ENCODE results near the gene ODAD2.

Gene ODAD2

DNA sequence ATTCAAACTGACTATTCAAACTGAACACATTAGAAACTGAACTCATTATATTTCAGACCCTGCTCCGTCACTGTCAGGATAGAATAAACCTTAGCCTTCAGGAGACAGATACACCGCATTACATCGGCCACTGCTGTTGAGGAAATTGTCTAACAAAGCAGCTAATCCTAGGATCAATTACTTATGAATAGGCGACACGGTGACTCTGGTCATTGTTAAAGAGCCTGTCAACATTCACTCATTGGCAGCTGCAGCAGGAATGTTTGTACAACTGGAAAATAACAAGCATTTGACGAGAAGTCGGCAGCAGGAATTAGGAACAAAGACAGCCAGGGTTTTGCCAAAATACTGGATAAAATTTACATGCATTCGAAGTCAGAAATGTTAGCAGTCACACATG lies 141.3 kb downstream of the ODAD2 start:
- DNase-seq (ENCODE audit: low read depth, low spot score) = no peak

GRCh38 chr10:27844223-27844622 lies 154.7 kb downstream of the ODAD2 start:
- DNase-seq (ENCODE audit: low read depth, low spot score) = no peak

DNA sequence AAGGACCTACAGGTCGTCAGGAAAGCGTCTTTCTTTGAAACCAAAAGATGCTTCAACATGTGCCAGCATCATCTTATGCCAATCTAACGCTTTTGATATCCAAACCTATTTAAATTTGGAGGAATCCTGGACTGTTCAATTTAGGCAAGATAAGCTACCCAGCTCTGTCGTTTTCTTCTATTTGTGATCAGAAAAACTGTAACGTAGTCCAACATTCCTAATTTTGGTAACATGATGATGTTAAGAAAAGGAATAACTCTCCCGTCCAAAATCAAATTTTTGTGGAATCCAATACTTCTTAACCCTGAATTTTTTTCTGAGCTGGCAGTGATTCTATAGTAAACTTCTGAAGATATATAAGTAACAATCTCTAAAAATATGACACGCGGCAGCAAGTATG lies 160.0 kb downstream of the ODAD2 start:
- no peak for DNase-seq (ENCODE audit: low read depth, low spot score)

- no peak for DNase-seq (ENCODE audit: low read depth, low spot score)
Observed at GRCh38 chr10:27838361-27838760, 160.5 kb downstream of the ODAD2 start.

DNA sequence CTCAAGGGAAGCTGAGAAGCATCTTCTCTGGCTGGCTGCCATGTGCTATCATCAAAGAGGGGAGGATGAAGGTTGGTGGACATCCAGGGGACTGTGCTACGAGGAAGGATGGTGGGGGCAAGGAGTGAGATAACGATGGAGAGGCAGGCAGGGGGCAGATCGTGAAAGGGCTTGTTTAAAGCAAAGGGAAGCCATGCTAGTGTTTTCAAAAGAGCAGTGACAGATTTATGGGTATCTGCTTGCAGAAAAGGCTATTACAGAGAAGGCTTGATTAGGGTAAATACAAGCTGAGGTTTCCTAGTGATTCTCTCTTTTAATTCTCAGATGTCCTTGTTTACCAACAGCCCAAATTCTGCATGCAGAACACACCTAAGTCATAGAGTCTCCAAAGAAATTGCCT lies 164.4 kb downstream of the ODAD2 start:
- no peak for DNase-seq (ENCODE audit: low read depth, low spot score)

- DNase-seq (ENCODE audit: low read depth, low spot score) = no peak
Observed at GRCh38 chr10:27833792-27834191, 165.1 kb downstream of the ODAD2 start.

DNA sequence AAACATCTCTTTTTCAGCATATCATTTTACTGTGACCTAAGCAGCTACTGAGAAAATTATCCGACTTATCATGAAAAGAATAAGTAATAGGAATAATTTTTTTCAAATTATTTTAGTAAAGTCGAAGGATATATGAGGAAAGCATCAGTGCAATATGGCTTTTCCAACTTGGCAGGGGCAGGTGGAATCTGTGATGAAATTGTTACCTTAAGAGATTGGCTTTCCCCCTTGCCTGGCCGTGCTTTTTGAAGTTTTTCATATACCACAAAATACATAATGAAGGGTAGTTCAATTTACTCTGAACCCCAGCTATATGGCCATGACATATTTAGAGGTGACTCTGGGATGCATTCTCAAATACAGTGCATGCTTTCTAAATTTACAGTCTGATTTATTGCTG lies 166.1 kb downstream of the ODAD2 start:
- no peak for DNase-seq (ENCODE audit: low read depth, low spot score)

GRCh38 chr10:27826369-27826768 lies 172.5 kb downstream of the ODAD2 start:
- DNase-seq (ENCODE audit: low read depth, low spot score) = no peak

DNA sequence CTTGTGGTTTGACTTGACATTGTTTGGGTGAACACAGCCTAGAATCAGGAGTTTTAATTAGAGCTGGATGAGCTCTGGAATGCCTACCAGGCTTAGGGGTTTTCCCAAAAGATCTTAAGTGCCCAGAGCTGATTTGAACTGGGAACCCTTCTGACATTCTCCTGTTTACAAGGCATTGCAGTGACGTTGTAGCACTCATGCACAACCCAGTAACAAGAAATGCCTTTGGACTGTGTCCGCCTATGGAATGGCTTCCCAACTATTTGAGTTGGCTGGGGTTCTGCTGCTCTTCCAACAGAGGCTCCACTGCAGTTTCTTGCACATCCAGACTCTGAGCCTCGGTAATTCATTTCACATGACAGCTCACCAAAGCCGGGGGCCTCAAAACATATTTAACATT lies 176.6 kb downstream of the ODAD2 start:
- DNase-seq (ENCODE audit: low read depth, low spot score) = no peak

- DNase-seq (ENCODE audit: low read depth, low spot score) = no peak
Observed at GRCh38 chr10:27820637-27821036, 178.2 kb downstream of the ODAD2 start.

DNA sequence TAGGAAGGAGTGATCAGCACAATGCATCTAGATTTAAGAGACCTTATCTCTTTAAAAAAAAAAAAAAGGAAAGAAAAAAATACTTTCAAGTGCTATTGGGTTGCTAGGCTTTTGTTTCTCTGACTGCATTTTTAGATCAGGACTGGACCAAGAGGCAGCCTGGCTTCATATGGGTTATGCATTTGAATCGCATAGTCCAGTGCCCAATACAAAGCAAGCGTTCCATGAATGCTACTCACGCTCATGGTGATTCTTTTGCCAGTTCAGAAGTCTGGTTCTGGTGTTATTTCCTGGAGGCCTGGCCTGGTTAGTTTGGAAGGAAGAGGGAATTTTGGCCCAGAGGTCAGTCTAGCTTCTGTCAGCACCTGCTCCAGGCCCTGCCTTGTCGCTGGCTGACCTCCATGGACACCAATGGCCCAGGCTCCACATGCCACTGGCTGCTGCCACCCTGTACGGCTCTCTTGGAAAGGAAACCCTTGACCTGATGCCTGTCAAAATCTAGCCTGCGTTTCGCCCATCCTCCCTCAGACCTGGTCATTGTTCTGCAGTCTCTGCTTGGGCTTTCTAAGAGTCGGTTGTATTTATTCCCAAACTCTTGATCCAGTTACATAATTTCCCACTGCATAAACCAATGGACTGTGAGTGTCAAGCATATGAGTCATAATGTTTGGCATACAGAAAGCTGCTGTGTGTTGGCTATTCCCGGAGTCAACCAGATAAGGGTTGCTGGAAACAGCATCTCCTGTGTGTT lies 178.9 kb downstream of the ODAD2 start:
- DNase-seq (ENCODE audit: low read depth, low spot score) = no peak

DNA sequence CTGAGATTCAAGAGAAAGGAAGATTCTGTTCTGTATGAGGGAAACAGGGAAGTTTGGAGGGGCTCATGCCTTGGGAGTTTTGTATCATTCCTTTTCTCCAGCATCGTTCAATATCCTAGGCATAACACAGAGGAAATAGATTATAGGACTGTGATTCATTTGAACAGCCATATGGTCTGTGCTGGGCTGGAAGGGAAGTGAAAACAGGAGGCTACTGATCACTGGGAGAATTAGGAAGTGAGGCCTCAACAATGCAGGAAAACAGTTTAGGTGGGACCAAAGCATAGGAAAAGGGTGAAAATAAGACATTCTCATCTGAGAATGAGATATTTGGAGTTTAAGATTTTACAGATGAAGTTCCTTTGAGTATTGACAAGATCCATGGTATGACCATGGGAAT lies 182.6 kb downstream of the ODAD2 start:
- no peak for DNase-seq (ENCODE audit: low read depth, low spot score)

DNA sequence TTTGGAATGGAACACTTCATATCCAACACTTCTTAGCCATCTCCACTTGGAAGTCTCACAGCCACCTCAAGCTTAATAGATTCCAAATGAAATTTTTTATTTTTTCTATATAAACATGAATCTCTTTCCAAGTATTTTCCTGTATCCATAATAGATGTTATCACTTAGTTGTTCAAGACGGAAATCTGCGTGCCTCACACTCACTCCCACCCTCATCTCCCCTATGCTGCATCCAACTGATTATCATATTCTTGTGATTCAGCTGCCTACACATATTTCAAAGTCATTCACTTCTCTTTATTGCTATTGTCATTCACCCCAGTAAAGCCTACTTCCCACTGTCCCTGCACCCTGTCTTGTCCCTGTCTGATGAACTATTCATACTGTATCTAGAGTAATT lies 183.0 kb downstream of the ODAD2 start:
- no peak for DNase-seq (ENCODE audit: low read depth, low spot score)

DNA sequence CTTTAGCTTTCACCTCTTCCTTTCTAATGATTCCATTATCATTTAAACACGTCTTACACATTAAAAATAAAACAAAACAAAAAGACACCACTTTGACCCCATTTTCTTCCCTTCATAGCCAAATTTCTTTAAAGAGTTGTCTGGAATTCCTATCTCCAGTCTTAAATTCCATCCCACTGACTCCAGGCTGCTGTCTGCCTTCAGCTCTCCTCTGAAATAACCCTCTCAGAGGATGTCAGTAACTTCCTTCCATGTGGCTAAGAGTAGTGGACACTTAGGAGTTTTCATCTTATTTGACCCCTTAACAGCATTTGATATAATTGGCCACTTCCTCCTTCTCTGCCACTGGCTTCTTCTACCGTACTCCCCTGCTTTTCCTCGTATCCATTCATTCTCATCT lies 183.6 kb downstream of the ODAD2 start:
- no peak for DNase-seq (ENCODE audit: low read depth, low spot score)

GRCh38 chr10:27805180-27805579 lies 193.7 kb downstream of the ODAD2 start:
- no peak for DNase-seq (ENCODE audit: low read depth, low spot score)

GRCh38 chr10:27804136-27804535 lies 194.7 kb downstream of the ODAD2 start:
- DNase-seq (ENCODE audit: low read depth, low spot score) = no peak

- DNase-seq (ENCODE audit: low read depth, low spot score) = no peak
Observed at GRCh38 chr10:27801171-27801785, 197.6 kb downstream of the ODAD2 start.

- no peak for DNase-seq (ENCODE audit: low read depth, low spot score)
Observed at GRCh38 chr10:27799046-27799445, 199.8 kb downstream of the ODAD2 start.

- no peak for DNase-seq (ENCODE audit: low read depth, low spot score)
Observed at GRCh38 chr10:27794157-27794556, 204.7 kb downstream of the ODAD2 start.

DNA sequence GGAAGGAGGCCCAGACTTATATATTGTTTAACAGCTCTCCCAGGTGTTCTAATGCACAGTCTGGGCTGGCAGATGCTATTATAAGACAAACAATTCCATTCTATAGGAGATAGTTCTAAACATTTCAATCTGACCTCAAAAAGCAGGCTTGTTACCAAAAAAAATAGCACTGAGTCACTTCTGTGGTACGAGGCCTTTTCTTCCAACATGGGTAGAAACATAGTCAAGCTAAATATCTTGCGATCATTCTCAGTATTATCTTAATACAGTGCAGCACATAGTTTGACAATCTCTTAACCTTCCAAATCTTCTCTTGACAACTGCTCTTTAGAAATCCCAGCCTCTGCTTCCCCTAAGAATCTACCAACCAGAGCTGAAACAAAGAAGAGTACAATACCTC lies 206.7 kb downstream of the ODAD2 start:
- no peak for DNase-seq (ENCODE audit: low read depth, low spot score)

GRCh38 chr10:27784272-27784671 lies 214.6 kb downstream of the ODAD2 start:
- DNase-seq (ENCODE audit: low read depth, low spot score) = no peak

DNA sequence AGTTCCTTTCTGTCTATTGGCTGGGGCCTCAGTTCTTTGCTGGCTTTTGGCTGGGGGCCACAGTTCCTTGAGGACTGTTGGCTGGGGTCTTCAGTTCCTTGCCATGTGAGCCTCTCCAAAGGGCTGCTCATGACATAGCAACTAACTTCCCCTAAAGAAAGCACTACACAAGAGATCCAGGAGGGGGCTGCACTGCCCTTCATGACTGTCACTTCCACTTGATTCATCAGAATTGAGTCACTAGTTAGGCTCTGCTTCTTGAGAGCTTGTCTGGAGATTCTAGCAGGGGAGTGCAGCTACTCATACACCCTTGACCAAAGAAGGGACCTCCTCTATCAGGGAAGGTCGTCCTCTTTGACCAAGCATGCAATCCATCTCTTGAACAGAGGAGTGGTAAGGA lies 215.2 kb downstream of the ODAD2 start:
- no peak for DNase-seq (ENCODE audit: low read depth, low spot score)

- DNase-seq (ENCODE audit: low read depth, low spot score) = no peak
Observed at GRCh38 chr10:27779462-27780015, 219.3 kb downstream of the ODAD2 start.
